H9 (cell line): ENCODE results near the gene LIMS1. TPM values are rescaled to one million over a fixed set of nuclear protein-coding genes. Genes with fewer than 3 reads are reported as not detected.

Source experiments
- DNase-seq: peaks from one replicate; pipeline ENCODE4 v3.0.0-alpha.2; 2017
- H2AFZ ChIP-seq: one replicate; pipeline ENCODE4 v1.6.1; 2013; ENCODE audit warnings: mild to moderate bottlenecking, low read length, control low read depth, moderate library complexity
- H2AK5ac ChIP-seq: 2 replicates; pipeline ENCODE4 v1.6.1; 2013; ENCODE audit warnings: low read length, control low read depth, mixed read lengths; ENCODE audit not compliant: insufficient read length
- H2BK120ac ChIP-seq: one replicate; pipeline ENCODE4 v1.6.1; 2013; ENCODE audit warnings: low read depth, mild to moderate bottlenecking, low read length, control low read depth, inconsistent platforms; ENCODE audit not compliant: poor library complexity, severe bottlenecking
- H2BK12ac ChIP-seq: 2 replicates; pipeline ENCODE4 v1.6.1; 2013; ENCODE audit warnings: low read length, control low read depth, mixed read lengths, low read depth; ENCODE audit not compliant: insufficient read length
- H2BK15ac ChIP-seq: 2 replicates; pipeline ENCODE4 v1.6.1; 2013; ENCODE audit warnings: low read depth, low read length, control low read depth
- H2BK20ac ChIP-seq: one replicate; pipeline ENCODE4 v1.6.1; 2013; ENCODE audit warnings: low read depth, mild to moderate bottlenecking, low read length, control low read depth, inconsistent platforms; ENCODE audit not compliant: poor library complexity, severe bottlenecking
- H2BK5ac ChIP-seq: 2 replicates; pipeline ENCODE4 v1.6.1; 2013; ENCODE audit warnings: low read length, control low read depth, mixed read lengths; ENCODE audit not compliant: insufficient read length
- H3K14ac ChIP-seq: 2 replicates; pipeline ENCODE4 v1.6.1; 2013; ENCODE audit warnings: low read length, control low read depth; ENCODE audit not compliant: insufficient read depth
- H3K18ac ChIP-seq: 2 replicates; pipeline ENCODE4 v1.6.1; 2013; ENCODE audit warnings: low read depth, mild to moderate bottlenecking, mixed read lengths, low read length, control low read depth; ENCODE audit not compliant: insufficient read length
- H3K23ac ChIP-seq: 2 replicates; pipeline ENCODE4 v1.6.1; 2013; ENCODE audit warnings: low read length, control low read depth, mixed read lengths, low read depth; ENCODE audit not compliant: insufficient read length
- H3K23me2 ChIP-seq: 2 replicates; pipeline ENCODE4 v1.6.1; 2013; ENCODE audit warnings: low read depth, mild to moderate bottlenecking, mixed read lengths, low read length, control low read depth; ENCODE audit not compliant: insufficient read length, poor library complexity, severe bottlenecking
- H3K27ac ChIP-seq: 2 replicates; pipeline ENCODE4 v1.5.1; 2013; ENCODE audit warnings: low read length, control low read depth, mixed read lengths, low read depth; ENCODE audit not compliant: insufficient read length
- H3K27me3 ChIP-seq: 2 replicates; pipeline ENCODE4 v1.6.1; 2013; ENCODE audit warnings: low read length, control low read depth, inconsistent platforms; ENCODE audit not compliant: insufficient read depth
- H3K4ac ChIP-seq: 2 replicates; pipeline ENCODE4 v1.6.1; 2013; ENCODE audit warnings: low read depth, mild to moderate bottlenecking, control low read depth, inconsistent platforms, low read length, moderate library complexity
- H3K4me1 ChIP-seq: 2 replicates; pipeline ENCODE4 v1.6.1; 2013; ENCODE audit warnings: low read length, control low read depth, inconsistent platforms; ENCODE audit not compliant: insufficient read depth
- H3K4me2 ChIP-seq: 2 replicates; pipeline ENCODE4 v1.6.1; 2013; ENCODE audit warnings: low read length, control low read depth, mixed read lengths; ENCODE audit not compliant: insufficient read length, insufficient read depth
- H3K56ac ChIP-seq: 2 replicates; pipeline ENCODE4 v1.6.1; 2013; ENCODE audit warnings: low read depth, mild to moderate bottlenecking, mixed read lengths, low read length, control low read depth; ENCODE audit not compliant: insufficient read length
- H3K79me1 ChIP-seq: 2 replicates; pipeline ENCODE4 v1.6.1; 2013; ENCODE audit warnings: low read depth, mild to moderate bottlenecking, moderate library complexity, low read length, control low read depth, inconsistent platforms; ENCODE audit not compliant: insufficient read depth, poor library complexity, severe bottlenecking
- H3K79me2 ChIP-seq: 2 replicates; pipeline ENCODE4 v1.6.1; 2013; ENCODE audit warnings: low read length, control low read depth, inconsistent platforms; ENCODE audit not compliant: insufficient read depth
- H3K9ac ChIP-seq: 2 replicates; pipeline ENCODE4 v1.6.1; 2013; ENCODE audit warnings: low read length, control low read depth, mixed read lengths; ENCODE audit not compliant: insufficient read length; ENCODE audit errors: extremely low read depth
- H3K9me3 ChIP-seq: one replicate; pipeline ENCODE4 v1.6.1; 2013; ENCODE audit warnings: low read depth, low read length, inconsistent platforms; ENCODE audit not compliant: control insufficient read depth
- H3T11ph ChIP-seq: one replicate; pipeline ENCODE4 v1.6.1; 2013; ENCODE audit warnings: mild to moderate bottlenecking, low read length, control low read depth, inconsistent platforms
- H4K20me1 ChIP-seq: one replicate; pipeline ENCODE4 v1.6.1; 2013; ENCODE audit not compliant: control insufficient read depth, insufficient read length, insufficient read depth
- H4K5ac ChIP-seq: 2 replicates; pipeline ENCODE4 v1.6.1; 2013; ENCODE audit warnings: low read depth, mild to moderate bottlenecking, mixed read lengths, low read length, control low read depth; ENCODE audit not compliant: insufficient read length
- H4K8ac ChIP-seq: replicated peaks from 2 replicates; pipeline ENCODE4 v1.6.1; 2013; ENCODE audit warnings: low read length, control low read depth, mixed read lengths, low read depth; ENCODE audit not compliant: insufficient read length
- H4K91ac ChIP-seq: 2 replicates; pipeline ENCODE4 v1.6.1; 2013; ENCODE audit warnings: low read depth, mild to moderate bottlenecking, moderate library complexity, mixed read lengths, low read length, control low read depth; ENCODE audit not compliant: insufficient read length
- H3K27ac Mint-ChIP-seq, 3 experiments: 2 replicates in 2 of 3; 3 replicates in 1 of 3; pipeline ENCODE4 v1.8.0; 2020 to 2021; ENCODE audit warnings: mixed read lengths in 3 of 3, mild to moderate bottlenecking in 1 of 3, moderate library complexity in 1 of 3
- H3K27me3 Mint-ChIP-seq: 2 replicates; pipeline ENCODE4 v1.8.0; 2021; ENCODE audit warnings: low read depth, mild to moderate bottlenecking, moderate library complexity, mixed read lengths
- H3K36me3 Mint-ChIP-seq, 3 experiments: 2 replicates in 2 of 3; 3 replicates in 1 of 3; pipeline ENCODE4 v1.8.0; 2020 to 2021; ENCODE audit warnings: low read depth in 3 of 3, mixed read lengths in 3 of 3; ENCODE audit not compliant: insufficient read depth in 1 of 3
- H3K4me1 Mint-ChIP-seq, 2 experiments: 2 replicates each; pipeline ENCODE4 v1.8.0; 2020; ENCODE audit warnings: mixed read lengths in 2 of 2
- H3K4me3 Mint-ChIP-seq, 2 experiments: 2 replicates in 1 of 2; 3 replicates in 1 of 2; pipeline ENCODE4 v1.8.0; 2020 to 2021; ENCODE audit warnings: mild to moderate bottlenecking in 2 of 2, mixed read lengths in 2 of 2, moderate library complexity in 1 of 2
- H3K9me3 Mint-ChIP-seq, 2 experiments: 2 replicates in 1 of 2; 3 replicates in 1 of 2; pipeline ENCODE4 v1.8.0; 2020; ENCODE audit warnings: mild to moderate bottlenecking in 2 of 2, mixed read lengths in 2 of 2, moderate library complexity in 1 of 2
- WGBS: extraction: QIAGEN DNeasy Blood & Tissue Kit; methylation state at CpG from one replicate; pipeline ENCODE4 v1.1.7; 2013; ENCODE audit warnings: missing lambda C conversion rate, low lambda C conversion rate, mixed read lengths; ENCODE audit not compliant: insufficient read length; ENCODE audit errors: extremely low coverage; 5-methylcytosine and 5-hydroxymethylcytosine counted together
- total RNA-seq: library from RNA; stranded (reverse); gene quantifications from 2 replicates; pipeline ENCODE4 v1.2.1, GENCODE V29; 2021
- TF ChIP-seq, protein P1 (sequence below): fragments of 200-600 bp; sonication (generic); conservative IDR thresholded peaks from 3 replicates; pipeline ENCODE4 v1.8.0; 2021; ENCODE audit warnings: antibody characterized with exemption, mild to moderate bottlenecking

LIMS1 gene
- total RNA-seq, 1 experiment from 2014 or later, result 37.7 TPM

DNA sequence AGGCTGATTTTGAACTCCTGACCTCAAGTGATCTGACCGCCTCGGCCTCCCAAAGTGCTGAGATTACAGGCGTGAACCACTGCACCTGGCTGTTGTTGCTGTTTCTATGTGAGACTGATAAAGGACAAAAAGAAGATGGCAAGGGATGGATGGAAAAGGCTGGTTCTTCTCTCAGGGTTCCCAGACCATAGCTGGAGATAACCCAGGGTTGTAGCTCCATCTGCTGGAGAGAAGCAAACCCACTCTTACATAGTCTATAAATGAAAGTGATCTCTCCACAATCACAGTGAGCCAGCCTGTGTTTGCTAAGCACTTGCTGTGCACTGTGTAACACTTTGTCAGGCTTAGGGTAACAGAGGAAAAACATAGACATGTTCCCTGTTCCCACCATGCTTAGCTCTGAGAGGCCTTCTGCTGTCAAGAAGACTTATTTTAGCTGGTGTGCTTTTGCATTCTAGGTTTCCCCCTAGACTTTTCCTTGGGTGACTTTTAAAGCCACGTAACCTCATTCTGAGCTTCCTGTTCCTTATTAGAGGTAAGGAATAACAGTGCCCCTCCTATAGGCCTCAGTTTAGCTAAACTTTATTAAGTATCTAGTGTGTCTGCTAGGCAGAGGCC is 49.7 kb downstream of the LIMS1 start:
- Histone ChIP-seq H2BK20ac (no peak overlapping the region), H4K20me1 (no peaks in the 10 kb centered on the region), H2BK15ac (no peak overlapping the region), H3K23ac (no peak overlapping the region), H3K4me1 (peaks cover 5% of the 10 kb centered on the region; the same call in 1 of the 2 replicates), H3K9ac (no peak overlapping the region), H3K23me2 (no peaks in the 10 kb centered on the region), H2AK5ac (no peak overlapping the region), H2BK120ac (no peak overlapping the region), H4K91ac (no peak overlapping the region), H3T11ph (no peak overlapping the region), H3K4me2 (no peak overlapping the region), H4K8ac (no peak overlapping the region), H3K27ac (no peak overlapping the region), H2AFZ (no peak overlapping the region), H3K27me3 (no peaks in the 10 kb centered on the region), H3K79me1 (peaks cover 7% of the 10 kb centered on the region), H4K5ac (no peak overlapping the region), H3K14ac (no peak overlapping the region), H2BK12ac (no peak overlapping the region), H3K56ac (no peak overlapping the region), H3K18ac (no peak overlapping the region), H3K9me3 (no peaks in the 10 kb centered on the region), H3K79me2 (peaks cover 2% of the 10 kb centered on the region; the same call in 1 of the 2 replicates), H3K4ac (no peak overlapping the region), H2BK5ac (no peak overlapping the region)
- WGBS, result no CpG with 5 or more reads among the region's 4 CpGs
- Mint-ChIP-seq H3K4me3 (no peak overlapping the region; a peak in 1 of 5 replicates), H3K4me1 (peaks cover 19 to 26% of the 10 kb centered on the region in 2 experiments), H3K9me3 (no peaks in the 10 kb centered on the region), H3K27me3 (no peaks in the 10 kb centered on the region; the same call in 1 of the 2 replicates), H3K36me3 (no peaks in the 10 kb centered on the region), H3K27ac (no peak overlapping the region)
- peak; percentile 61 for DNase-seq
- TF ChIP-seq, protein P1, sequence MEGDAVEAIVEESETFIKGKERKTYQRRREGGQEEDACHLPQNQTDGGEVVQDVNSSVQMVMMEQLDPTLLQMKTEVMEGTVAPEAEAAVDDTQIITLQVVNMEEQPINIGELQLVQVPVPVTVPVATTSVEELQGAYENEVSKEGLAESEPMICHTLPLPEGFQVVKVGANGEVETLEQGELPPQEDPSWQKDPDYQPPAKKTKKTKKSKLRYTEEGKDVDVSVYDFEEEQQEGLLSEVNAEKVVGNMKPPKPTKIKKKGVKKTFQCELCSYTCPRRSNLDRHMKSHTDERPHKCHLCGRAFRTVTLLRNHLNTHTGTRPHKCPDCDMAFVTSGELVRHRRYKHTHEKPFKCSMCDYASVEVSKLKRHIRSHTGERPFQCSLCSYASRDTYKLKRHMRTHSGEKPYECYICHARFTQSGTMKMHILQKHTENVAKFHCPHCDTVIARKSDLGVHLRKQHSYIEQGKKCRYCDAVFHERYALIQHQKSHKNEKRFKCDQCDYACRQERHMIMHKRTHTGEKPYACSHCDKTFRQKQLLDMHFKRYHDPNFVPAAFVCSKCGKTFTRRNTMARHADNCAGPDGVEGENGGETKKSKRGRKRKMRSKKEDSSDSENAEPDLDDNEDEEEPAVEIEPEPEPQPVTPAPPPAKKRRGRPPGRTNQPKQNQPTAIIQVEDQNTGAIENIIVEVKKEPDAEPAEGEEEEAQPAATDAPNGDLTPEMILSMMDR, result peak; percentile 90
